ENCODE data around the gene RPS4Y1.

The RPS4Y1 gene

GRCh38 chrY:2837078-2837477 is 4.3 kb upstream of the RPS4Y1 start:
- no peak for TF ChIP-seq CTCF (conservative IDR thresholded peaks at IDR 0.05)
- no peak overlapping the region for H3K27ac ChIP-seq

- no peak overlapping the region for H3K27ac ChIP-seq
- TF ChIP-seq CTCF (conservative IDR thresholded peaks at IDR 0.05) = no peak
These were observed 3.5 kb upstream of the RPS4Y1 start for GRCh38 chrY:2837932-2838331.

- no peak for TF ChIP-seq CTCF (conservative IDR thresholded peaks at IDR 0.05)
- H3K27ac ChIP-seq = no peak overlapping the region
These were observed 5.4 kb downstream of the RPS4Y1 start for GRCh38 chrY:2846791-2847190.

GRCh38 chrY:2848384-2848783 is 7.0 kb downstream of the RPS4Y1 start:
- no peak overlapping the region for H3K27ac ChIP-seq
- TF ChIP-seq CTCF (conservative IDR thresholded peaks at IDR 0.05) = no peak

- no peak overlapping the region for H3K27ac ChIP-seq
- TF ChIP-seq CTCF (conservative IDR thresholded peaks at IDR 0.05) = no peak
These were observed 8.0 kb downstream of the RPS4Y1 start for GRCh38 chrY:2849368-2849767.

DNA sequence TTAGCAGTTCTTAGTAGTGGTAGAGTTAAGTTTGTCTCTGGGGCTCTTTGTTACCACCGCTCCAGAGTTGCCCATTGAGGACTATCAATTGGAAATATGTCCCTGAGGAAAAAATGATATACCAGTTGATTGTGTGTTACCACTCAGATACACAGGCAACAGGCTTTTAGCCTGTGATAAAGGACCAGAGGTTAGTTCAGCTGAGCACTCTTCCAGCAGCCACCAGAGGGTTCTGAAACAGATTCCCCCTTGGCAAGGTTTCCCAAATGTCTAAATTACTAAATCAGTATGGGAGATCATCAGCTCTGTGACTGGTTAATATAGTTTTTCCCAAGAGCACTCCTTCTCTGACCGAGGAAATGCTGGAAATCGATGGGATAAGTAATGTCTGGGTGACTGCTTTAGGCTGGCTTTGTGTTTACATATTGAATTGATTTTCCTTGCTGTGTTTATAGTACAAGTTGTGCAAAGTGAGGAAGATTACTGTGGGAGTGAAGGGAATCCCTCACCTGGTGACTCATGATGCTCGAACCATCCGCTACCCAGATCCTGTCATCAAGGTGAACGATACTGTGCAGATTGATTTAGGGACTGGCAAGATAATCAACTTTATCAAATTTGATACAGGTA is 12.9 kb downstream of the RPS4Y1 start:
- H3K27ac ChIP-seq = no peak overlapping the region
- no peak for TF ChIP-seq CTCF (conservative IDR thresholded peaks at IDR 0.05)

- no peak overlapping the region for H3K27ac ChIP-seq
- TF ChIP-seq CTCF (conservative IDR thresholded peaks at IDR 0.05) = no peak
These were observed 15.7 kb downstream of the RPS4Y1 start for GRCh38 chrY:2857068-2857467.
